Raji (cell line): ENCODE data around the gene ALKBH5.
A peak's percentile ranks its signal among the peaks of the same experiment; 100 is the strongest.

Experiments used
- POLR2A ChIP-seq: IDR thresholded peaks from 2 replicates; pipeline ENCODE4 v1.6.1; 2011; ENCODE audit warnings: low read depth, low read length, control low read depth; ENCODE audit not compliant: insufficient read depth

ALKBH5 gene

DNA sequence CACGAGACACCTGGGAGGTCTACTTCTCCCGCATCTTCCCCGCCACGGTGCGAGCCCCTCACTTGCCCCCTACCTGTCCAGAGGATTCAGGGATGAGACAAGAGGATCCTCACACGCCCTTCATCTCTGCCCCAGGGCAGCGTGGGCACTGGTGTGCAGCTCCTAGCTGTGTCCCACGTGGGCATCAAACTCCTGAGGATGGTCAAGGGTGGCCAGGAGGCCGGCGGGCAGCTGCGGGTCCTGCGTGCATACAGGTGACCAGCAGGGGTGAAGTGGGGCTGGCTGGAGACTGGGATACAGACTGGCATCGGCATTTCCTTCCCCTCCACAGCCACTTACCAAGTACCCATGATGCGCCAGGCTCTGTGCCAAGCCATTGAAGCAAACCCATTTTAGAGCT, 28.4 kb upstream of the ALKBH5 start:
- no peak for TF ChIP-seq POLR2A

DNA sequence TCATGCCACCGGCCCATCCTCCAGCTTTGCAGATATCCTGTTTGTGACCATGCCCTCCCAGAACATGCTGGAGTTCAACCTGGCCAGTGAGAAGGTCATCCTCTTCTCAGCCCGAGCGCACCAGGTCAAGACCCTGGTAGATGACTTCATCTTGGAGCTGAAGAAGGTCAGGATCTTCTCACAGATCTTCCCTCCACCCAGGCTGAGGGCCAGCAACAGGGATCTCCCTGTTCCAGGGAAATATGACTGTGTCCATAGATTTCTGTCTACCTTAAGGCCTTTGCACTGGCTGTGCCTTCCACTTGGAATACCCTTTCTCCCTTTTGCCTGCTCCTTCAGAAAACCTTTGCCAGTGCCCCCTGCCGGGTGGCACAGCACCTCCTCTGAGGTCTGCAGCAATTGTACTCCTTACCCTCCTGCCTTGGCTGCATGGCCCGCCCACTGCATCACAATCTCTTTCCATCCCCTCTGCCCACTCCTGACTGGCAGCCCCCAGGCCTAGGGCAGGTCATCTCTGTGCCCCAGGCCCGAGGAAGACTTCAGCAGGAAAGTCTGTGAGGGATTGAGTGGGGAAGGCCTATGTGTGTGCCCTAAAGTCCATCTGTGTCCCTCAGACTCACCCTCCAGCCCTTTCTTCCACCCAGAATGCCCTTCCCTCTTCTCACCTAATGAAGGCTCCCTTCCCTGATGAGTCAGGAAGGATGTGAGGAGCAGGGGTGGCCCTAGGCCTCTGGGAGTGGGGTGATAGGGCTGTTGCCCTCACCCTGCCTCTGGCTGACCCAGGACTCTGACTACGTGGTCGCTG, 27.3 kb upstream of the ALKBH5 start:
- TF ChIP-seq POLR2A, result no peak

DNA sequence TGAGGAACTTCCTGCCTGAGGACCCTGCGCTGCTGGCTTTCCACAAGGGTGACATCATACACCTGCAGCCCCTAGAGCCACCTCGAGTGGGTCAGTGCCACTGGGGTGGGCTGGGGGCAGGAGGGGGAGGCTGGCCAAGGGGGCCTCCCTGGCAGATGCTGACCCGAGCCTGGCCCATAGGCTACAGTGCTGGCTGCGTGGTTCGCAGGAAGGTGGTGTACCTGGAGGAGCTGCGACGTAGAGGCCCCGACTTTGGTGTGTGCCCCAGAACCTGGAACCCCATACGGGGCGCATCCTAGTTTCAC, 26.7 kb upstream of the ALKBH5 start:
- TF ChIP-seq POLR2A, result no peak

DNA sequence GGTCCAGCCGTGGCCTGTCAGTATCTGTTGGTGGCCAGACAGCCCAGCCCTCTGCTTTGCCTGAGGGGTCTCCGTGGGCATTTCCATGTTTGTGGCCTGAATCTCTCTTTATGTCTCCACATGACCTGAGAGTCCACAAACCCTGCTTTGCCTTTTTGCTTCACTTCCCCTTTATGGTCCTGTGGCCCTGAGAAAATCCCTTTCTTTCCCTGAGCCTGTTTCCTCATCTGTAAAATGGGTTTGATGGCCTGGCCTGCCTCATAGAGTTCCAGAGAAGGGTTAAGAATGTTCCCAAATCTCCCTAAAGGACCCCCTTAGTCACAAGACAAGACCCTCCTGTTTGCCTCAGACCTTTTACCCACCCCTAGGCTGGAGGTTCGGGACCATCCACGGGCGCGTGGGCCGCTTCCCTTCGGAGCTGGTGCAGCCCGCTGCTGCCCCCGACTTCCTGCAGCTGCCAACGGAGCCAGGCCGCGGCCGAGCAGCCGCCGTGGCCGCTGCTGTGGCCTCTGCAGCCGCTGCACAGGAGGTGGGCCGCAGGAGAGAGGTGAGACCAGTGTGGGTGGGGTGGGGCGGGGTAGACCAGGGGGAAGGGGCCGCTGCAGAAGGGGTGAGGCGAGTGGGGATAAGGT, 26.2 kb upstream of the ALKBH5 start:
- no peak for TF ChIP-seq POLR2A

DNA sequence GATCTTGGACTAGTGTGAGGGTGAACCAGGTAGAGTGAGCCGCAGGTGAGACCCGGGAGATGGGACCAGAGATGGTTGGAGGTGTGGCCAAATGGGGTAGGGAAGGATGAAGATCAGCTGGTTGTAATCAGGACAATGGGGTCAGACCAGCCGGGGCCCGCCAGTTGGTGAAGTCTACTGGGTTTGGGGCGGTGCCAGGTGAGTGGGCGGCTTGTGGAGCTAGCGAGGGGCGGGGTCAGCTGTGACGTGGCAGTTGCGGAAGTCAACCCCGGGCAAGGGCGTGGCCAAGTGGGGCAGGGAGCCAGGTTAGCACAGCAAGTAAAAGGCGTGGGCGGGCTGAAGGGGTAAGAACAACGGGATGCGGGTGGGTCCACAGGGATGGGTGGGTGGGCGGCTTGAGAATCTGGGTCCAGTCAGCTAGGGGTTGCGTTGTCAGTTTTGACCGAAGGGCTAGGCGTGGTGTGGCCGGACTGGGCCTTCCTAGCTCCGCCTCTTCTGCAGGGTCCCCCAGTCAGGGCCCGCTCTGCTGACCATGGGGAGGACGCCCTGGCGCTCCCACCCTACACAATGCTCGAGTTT, 25.5 kb upstream of the ALKBH5 start:
- TF ChIP-seq POLR2A, result peak; percentile 60

DNA sequence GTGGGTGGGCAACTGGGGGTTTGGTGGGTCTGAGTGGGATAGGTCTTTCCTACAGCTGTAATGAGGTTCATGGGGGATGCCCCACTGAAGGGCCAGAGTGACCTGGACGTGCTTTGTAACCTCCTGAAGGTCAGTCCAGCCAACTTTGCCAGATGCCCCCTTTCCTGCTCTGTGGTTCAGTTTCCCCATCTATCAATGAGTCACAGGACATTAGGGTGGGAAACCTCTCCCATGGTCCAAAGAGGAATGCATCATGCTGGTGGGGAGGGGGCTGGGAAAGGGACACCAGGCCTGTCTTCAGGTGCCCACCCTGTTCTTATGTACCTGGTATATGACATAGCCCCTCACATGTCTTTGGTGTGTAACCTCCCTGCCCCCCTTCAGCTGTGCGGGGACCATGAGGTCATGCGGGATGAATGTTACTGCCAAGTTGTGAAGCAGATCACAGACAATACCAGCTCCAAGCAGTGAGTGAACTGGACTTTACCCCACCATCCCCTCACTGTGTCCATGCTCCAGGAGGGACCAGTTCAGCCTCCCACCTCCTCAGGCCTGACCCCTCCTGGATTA, 24.0 kb upstream of the ALKBH5 start:
- no peak for TF ChIP-seq POLR2A

DNA sequence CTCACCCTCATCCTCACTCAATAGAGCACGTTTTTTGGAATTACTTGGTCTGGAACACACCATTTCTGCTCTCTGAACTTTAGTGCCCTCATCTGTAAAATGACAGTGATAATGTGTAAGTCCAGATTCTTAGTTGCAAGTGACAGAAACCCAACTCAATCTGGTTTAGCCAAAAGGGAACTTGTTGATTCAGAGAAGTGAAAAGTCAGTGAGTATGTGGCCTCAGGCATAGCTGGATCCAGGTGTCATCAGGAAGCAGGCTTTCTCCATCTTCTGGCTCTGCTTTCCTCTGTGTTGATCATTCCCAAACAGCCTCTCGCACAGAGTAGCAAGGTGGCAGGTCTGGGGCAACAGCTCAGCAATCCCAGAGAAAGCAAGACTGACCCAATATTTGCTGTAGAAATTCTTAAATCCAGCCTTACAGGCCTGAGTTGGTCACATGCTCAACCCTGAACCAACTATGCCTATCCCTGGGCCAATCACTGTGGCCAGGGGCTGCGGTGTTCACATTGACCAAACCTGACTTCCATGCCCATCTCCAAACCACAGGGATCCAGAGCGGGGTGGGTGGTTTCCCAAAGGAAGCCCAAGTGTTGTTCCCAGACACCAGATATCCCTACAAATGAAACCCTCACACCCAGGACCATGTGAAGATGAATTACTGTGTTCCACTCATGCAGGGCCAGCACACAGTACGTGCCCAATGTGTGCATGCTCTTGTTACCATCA, 23.3 kb upstream of the ALKBH5 start:
- no peak for TF ChIP-seq POLR2A

DNA sequence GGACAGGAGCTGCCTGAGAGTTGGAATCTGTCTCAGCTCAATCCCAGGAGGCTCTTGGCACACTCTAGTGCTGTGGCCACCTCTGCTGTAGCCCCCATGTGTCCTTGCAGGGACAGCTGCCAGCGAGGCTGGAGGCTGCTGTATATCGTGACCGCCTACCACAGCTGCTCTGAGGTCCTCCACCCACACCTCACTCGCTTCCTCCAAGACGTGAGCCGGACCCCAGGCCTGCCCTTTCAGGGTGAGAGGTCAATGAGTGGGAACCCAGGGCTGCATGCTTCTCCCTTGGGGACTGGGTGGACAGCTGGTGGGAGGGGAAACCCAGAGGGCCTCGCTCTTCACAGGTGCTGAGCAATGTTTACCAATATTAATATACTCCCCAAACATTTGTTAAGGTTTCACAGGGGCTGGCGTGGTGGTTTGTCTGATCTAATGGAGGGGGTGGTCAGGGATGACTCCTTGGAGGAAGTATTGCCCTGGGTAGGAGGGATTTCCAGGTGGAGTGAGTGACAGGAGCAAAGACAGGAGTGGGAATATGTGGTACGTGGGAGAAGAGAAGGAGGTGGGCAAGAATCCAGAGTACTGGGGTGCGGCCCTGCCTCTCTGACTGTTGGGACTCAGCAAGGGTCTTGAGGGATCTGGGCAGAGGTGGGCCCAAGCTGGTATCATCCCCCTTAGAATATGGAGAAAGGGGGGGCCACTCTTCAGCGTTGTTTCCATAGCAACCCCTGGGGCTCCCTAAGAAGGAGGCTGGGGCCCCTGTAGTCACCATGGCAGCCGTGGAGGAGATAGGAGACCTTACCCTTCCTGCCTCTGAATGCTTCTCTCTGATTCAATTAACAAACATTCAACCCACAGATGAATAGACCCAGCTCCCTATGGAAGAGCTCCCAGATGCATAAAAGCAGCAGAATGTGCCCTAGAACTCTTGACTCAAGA, 22.2 kb upstream of the ALKBH5 start:
- no peak for TF ChIP-seq POLR2A

DNA sequence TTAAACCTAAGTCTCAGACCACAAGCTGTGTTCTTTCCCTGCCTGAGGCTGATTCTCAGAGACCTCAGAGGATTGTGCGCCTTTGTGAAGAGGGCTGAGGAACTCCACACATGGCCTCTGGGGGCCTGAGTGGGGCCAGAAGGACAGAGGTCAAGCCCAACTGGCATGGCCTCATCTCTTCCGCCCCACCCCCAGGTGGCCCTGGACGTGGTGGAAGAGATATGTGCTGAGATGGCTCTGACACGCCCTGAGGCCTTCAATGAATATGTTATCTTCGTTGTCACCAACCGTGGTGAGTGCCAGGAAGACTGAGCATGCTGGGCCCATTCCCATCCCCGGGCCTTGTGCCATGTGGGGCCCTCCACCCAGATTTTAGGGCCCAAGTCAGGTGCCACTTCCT, 20.1 kb upstream of the ALKBH5 start:
- TF ChIP-seq POLR2A, result no peak

DNA sequence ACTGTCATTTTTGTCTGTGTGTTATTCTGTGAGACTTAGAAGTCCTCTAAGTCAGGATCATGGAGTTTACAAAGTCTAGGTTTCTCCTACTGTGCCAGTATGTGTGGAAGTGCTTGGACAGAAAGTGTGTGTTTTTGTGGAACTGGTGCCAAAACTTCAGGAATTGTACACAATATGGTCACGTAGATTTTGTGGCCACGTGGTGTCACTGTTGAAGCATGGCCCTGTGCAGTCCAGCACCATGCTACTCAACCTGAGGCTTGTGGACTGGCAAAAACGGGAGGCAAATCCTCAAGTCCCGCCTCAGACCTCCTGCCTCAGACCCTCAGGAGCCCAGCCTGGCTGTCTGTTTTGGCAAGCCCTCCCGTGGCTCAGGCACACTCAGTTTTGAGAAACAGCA, 16.7 kb upstream of the ALKBH5 start:
- no peak for TF ChIP-seq POLR2A

DNA sequence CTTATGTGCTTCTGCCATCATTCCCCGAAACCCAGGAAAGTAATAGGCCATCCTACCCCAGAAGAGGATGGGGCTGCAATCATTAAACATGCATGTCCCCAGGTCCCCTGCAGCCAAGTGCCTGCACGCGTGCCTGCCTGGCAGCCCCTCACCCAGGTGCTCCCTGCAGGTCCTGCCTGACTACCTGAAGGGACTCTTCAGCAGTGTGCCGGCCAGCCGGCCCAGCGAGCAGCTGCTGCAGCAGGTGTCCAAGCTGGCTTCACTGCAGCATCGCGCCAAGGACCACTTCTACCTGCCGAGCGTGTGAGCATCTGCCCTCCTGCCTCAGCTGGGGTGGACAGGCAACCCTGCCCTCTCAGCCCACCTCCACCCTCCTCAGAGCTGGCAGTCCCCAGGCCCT, 16.2 kb upstream of the ALKBH5 start:
- no peak for TF ChIP-seq POLR2A

DNA sequence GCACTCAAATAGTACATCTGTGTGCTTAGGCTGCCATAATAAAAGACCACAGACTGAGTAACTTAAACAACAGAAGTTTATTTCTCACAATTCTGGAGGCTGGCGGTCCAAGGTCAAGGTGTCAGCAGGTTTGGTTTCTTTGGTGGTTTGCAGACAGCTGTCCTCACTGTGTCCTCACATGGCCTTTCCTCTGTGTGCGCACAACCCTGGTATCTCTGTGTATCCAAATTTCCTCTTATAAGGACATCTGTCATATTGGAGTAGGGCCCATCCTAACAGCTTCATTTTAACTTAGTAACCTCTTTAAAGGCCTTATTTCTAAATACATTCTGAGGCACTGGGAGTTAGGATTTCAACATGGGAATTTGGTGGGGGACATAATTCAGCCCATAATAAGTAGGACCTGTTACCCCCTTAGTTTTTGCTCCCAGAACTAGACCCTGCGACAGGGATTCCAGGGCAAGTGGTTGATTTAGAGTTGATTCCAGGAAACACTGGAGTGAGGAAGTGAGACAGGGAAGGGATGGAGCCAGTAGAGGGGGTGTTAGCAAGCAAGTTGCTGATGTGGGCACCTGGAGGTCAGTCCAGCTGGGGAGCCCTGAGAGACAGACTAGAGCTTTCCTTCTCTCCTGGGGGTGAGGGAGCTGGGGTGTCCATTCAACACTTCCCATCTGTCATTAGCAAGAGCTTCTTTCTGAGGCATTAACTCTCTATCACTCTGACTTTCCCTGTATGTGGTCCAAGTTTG, 10.9 kb upstream of the ALKBH5 start:
- TF ChIP-seq POLR2A, result no peak

DNA sequence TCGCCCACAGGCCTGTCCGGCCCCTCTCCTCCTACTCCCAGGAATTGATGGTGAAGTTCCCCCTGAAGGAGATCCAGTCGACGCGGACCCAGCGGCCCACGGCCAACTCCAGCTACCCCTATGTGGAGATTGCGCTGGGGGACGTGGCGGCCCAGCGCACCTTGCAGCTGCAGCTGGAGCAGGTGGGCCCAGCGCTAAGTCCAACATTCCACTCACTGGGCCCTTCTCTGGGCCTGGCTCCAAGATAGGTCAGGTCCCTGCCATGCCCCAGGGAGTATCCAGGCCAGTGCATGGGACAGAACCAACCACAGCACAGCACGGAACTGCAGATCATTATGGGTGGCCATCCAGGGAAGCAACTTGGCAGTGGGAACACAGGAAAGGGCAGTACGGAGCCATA, 9.9 kb upstream of the ALKBH5 start:
- no peak for TF ChIP-seq POLR2A

DNA sequence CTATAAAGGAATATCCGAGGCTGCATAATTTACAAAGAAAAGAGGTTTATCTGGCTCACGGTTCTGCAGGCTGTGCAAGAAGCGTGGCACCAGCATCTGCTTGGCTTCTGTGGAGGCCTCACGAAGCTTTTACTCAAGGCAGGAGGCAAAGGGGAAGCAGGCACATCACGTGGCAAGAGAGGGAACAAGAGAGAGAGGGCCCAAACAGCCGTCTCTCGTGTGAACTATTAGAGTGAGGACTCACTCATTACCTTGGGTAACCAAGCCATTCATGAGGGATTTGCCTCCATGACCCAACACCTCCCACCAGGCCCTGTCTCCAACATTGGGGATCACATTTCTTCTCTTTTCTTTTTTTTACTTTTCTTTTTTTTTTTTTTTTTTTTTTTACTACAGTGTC, 7.5 kb upstream of the ALKBH5 start:
- TF ChIP-seq POLR2A, result no peak

DNA sequence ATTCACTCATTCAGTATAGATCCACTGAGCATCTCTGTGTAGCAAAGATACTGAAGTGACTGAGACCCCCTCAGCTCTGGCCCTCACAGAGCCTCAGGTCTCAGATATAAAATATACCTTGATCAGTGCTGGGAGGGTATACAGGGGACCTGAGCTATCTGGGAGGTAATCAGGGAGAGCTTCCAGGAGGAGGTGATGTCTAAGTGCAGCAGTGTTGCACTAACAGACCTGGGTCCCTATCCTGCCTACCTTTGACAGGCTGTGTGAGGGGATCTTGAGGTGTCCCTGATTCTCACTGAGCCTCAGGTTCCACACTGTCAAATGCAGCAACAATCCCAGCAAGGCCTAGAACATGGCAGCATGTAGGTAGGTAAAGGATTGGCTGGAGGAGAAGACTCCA, 6.5 kb upstream of the ALKBH5 start:
- no peak for TF ChIP-seq POLR2A
